H1 (cell line): ENCODE measurements around the gene ARSK. TPM values are rescaled to one million over a fixed set of nuclear protein-coding genes. Genes with fewer than 3 reads are reported as not detected.

Experiments used
- CTCF ChIA-PET: fragments of 300-600 bp; sonication (Branson Sonifier 250); formaldehyde crosslinking; loops from one replicate; lab custom pipeline; 2021; ENCODE audit not compliant: partially characterized antibody; lab: Charles Lee
- POLR2A ChIA-PET: fragments of 300-600 bp; sonication (Branson Sonifier 250); formaldehyde crosslinking; loops from one replicate; lab custom pipeline; 2021; ENCODE audit warnings: inconsistent platforms; ENCODE audit not compliant: partially characterized antibody; lab: Charles Lee
- DNase-seq, 2 experiments: peaks; one replicate each; pipeline versions ENCODE4 v3.0.0 to v3.0.0-alpha.2; 2010 to 2022; ENCODE audit warnings: low spot score in 2 of 2, low read depth in 1 of 2, mixed read lengths in 1 of 2
- FAIRE-seq: peaks from 2 replicates; lab custom pipeline; 2011; peaks lifted over from hg19 to GRCh38; lab: Jason Lieb, UNC
- H2AFZ ChIP-seq: 2 replicates; pipeline ENCODE4 v1.8.1; 2012; ENCODE audit warnings: low read length, inconsistent platforms
- H2AK5ac ChIP-seq: 2 replicates; pipeline ENCODE4 v1.6.1; 2013; ENCODE audit warnings: low read depth, low read length
- H2BK120ac ChIP-seq: replicated peaks from 2 replicates; pipeline ENCODE3; 2013; ENCODE audit warnings: low read depth, low read length, inconsistent platforms
- H2BK12ac ChIP-seq: 2 replicates; pipeline ENCODE4 v1.6.1; 2013; ENCODE audit warnings: low read depth, low read length
- H2BK15ac ChIP-seq: 2 replicates; pipeline ENCODE4 v1.6.1; 2013; ENCODE audit warnings: low read length
- H2BK20ac ChIP-seq: 2 replicates; pipeline ENCODE4 v1.6.1; 2013; ENCODE audit warnings: low read length
- H2BK5ac ChIP-seq: 2 replicates; pipeline ENCODE4 v1.6.1; 2013; ENCODE audit warnings: low read depth, low read length
- H3K14ac ChIP-seq: 2 replicates; pipeline ENCODE4 v1.6.1; 2013; ENCODE audit warnings: inconsistent platforms; ENCODE audit not compliant: insufficient read length
- H3K18ac ChIP-seq: 2 replicates; pipeline ENCODE4 v1.6.1; 2013; ENCODE audit warnings: low read length; ENCODE audit errors: extremely low read depth
- H3K23ac ChIP-seq: 2 replicates; pipeline ENCODE4 v1.6.1; 2013; ENCODE audit warnings: inconsistent platforms; ENCODE audit not compliant: insufficient read length
- H3K23me2 ChIP-seq: 2 replicates; pipeline ENCODE4 v1.6.1; 2013; ENCODE audit warnings: low read depth, low read length
- H3K27ac ChIP-seq: 2 replicates; pipeline ENCODE4 v1.6.1; 2011; ENCODE audit warnings: low read depth, low read length, inconsistent platforms
- H3K27me3 ChIP-seq, 4 experiments: replicated peaks in 1 of 4; 1 replicate in 1 of 4; 2 replicates in 3 of 4; pipeline versions ENCODE4 v1.6.1 to v1.8.1; 2011 to 2013; ENCODE audit warnings: low read length in 3 of 4, mild to moderate bottlenecking in 3 of 4, inconsistent platforms in 2 of 4, mixed read lengths in 2 of 4, moderate library complexity in 1 of 4; ENCODE audit not compliant: control insufficient read depth in 3 of 4, insufficient read depth in 3 of 4; ENCODE audit errors: extremely low read depth in 1 of 4
- H3K36me3 ChIP-seq, 4 experiments: 2 replicates each; pipeline versions ENCODE4 v1.6.1 to v1.8.1; 2011 to 2013; ENCODE audit warnings: mild to moderate bottlenecking in 4 of 4, low read length in 3 of 4, moderate library complexity in 2 of 4, control low read depth in 1 of 4, inconsistent platforms in 1 of 4; ENCODE audit not compliant: insufficient read depth in 4 of 4, control insufficient read depth in 2 of 4
- H3K4ac ChIP-seq: replicated peaks from 2 replicates; pipeline ENCODE3; 2013; ENCODE audit warnings: low read length, low read depth, mixed read lengths, inconsistent platforms; ENCODE audit not compliant: insufficient read length
- H3K4me1 ChIP-seq, 4 experiments: replicated peaks in 1 of 4; 1 replicate in 1 of 4; 2 replicates in 3 of 4; pipeline versions ENCODE4 v1.6.1 to v1.8.1; 2011 to 2013; ENCODE audit warnings: low read length in 3 of 4, inconsistent platforms in 2 of 4, mixed read lengths in 1 of 4; ENCODE audit not compliant: insufficient read depth in 4 of 4, control insufficient read depth in 3 of 4
- H3K4me2 ChIP-seq, 2 experiments: 2 replicates each; pipeline versions ENCODE4 v1.6.1 to v1.8.1; 2011 to 2013; ENCODE audit warnings: low read depth in 2 of 2, low read length in 2 of 2, control low read depth in 1 of 2, inconsistent platforms in 1 of 2, mild to moderate bottlenecking in 1 of 2; ENCODE audit not compliant: insufficient read depth in 1 of 2
- H3K4me3 ChIP-seq, 4 experiments: fragments of 200-600, 300-600 bp in 1 of 4; sonication (generic), shearing (Covaris generic), sonication (Bioruptor Twin) in 1 of 4; 2 replicates each; pipeline versions ENCODE4 v1.5.1 to v1.8.1; 2011 to 2016; ENCODE audit warnings: low read length in 4 of 4, low read depth in 3 of 4, control low read depth in 2 of 4, inconsistent platforms in 2 of 4, mild to moderate bottlenecking in 2 of 4, mixed read lengths in 1 of 4, moderate library complexity in 1 of 4; ENCODE audit not compliant: insufficient read depth in 2 of 4; ENCODE audit errors: extremely low read depth in 1 of 4
- H3K56ac ChIP-seq: replicated peaks from 2 replicates; pipeline ENCODE3; 2013; ENCODE audit warnings: low read depth, mild to moderate bottlenecking, mixed read lengths, low read length, inconsistent platforms; ENCODE audit not compliant: insufficient read length
- H3K79me1 ChIP-seq: 2 replicates; pipeline ENCODE4 v1.6.1; 2013; ENCODE audit warnings: low read depth, low read length, control low read depth
- H3K79me2 ChIP-seq, 2 experiments: 2 replicates each; pipeline versions ENCODE4 v1.6.1 to v1.8.1; 2012 to 2013; ENCODE audit warnings: low read length in 2 of 2, mild to moderate bottlenecking in 2 of 2, inconsistent platforms in 1 of 2; ENCODE audit not compliant: insufficient read depth in 2 of 2, control insufficient read depth in 1 of 2
- H3K9ac ChIP-seq, 4 experiments: replicated peaks in 1 of 4; 1 replicate in 1 of 4; 2 replicates in 3 of 4; pipeline versions ENCODE4 v1.6.1 to v1.8.1; 2011 to 2013; ENCODE audit warnings: low read depth in 3 of 4, low read length in 3 of 4, control low read depth in 2 of 4, mild to moderate bottlenecking in 2 of 4, moderate library complexity in 2 of 4, inconsistent platforms in 1 of 4; ENCODE audit errors: extremely low read depth in 1 of 4
- H3K9me3 ChIP-seq, 2 experiments: 2 replicates each; pipeline versions ENCODE4 v1.6.1 to v1.8.1; 2012 to 2013; ENCODE audit warnings: mild to moderate bottlenecking in 2 of 2, moderate library complexity in 2 of 2, control low read depth in 1 of 2, inconsistent platforms in 1 of 2, low read depth in 1 of 2, low read length in 1 of 2, mixed read lengths in 1 of 2; ENCODE audit not compliant: insufficient read depth in 2 of 2
- H4K20me1 ChIP-seq, 2 experiments: replicated peaks in 1 of 2; 2 replicates each; pipeline versions ENCODE3 to v1.8.1; 2011 to 2013; ENCODE audit warnings: inconsistent platforms in 2 of 2, low read length in 2 of 2, mild to moderate bottlenecking in 1 of 2; ENCODE audit not compliant: insufficient read depth in 2 of 2, control insufficient read depth in 1 of 2
- H4K5ac ChIP-seq: 2 replicates; pipeline ENCODE4 v1.6.1; 2013; ENCODE audit warnings: low read length, low read depth, mixed read lengths, inconsistent platforms; ENCODE audit not compliant: insufficient read length
- H4K8ac ChIP-seq: 2 replicates; pipeline ENCODE4 v1.8.0; 2013; ENCODE audit warnings: mild to moderate bottlenecking, moderate library complexity, low read length, inconsistent platforms; ENCODE audit not compliant: insufficient read depth; ENCODE audit errors: extremely low read depth
- H4K91ac ChIP-seq: replicated peaks from 2 replicates; pipeline ENCODE3; 2013; ENCODE audit warnings: low read length, mixed read lengths, inconsistent platforms; ENCODE audit not compliant: insufficient read length
- EP300 ChIP-seq, 2 experiments: IDR thresholded peaks; 1 replicate in 1 of 2; 2 replicates in 1 of 2; pipeline ENCODE4 v1.6.1; 2011 to 2012; ENCODE audit warnings: low read depth in 2 of 2, low read length in 2 of 2, mild to moderate bottlenecking in 2 of 2, borderline replicate concordance in 1 of 2, inconsistent platforms in 1 of 2, moderate library complexity in 1 of 2
- EZH2 ChIP-seq: fragments of 200-600 bp; sonication (generic); IDR thresholded peaks from 2 replicates; pipeline ENCODE4 v1.7.1; 2012; ENCODE audit warnings: low read depth, mild to moderate bottlenecking, moderate library complexity, low read length, inconsistent platforms; ENCODE audit not compliant: severe bottlenecking
- GABPA ChIP-seq: IDR thresholded peaks from 2 replicates; pipeline ENCODE4 v1.6.1; 2011; ENCODE audit warnings: mild to moderate bottlenecking, low read length, moderate library complexity, borderline replicate concordance; ENCODE audit not compliant: insufficient read depth
- JUN ChIP-seq: IDR thresholded peaks from 2 replicates; pipeline ENCODE4 v1.6.1; 2011; ENCODE audit warnings: low read depth, mild to moderate bottlenecking, improper control_type of control experiment, low read length
- KDM5A ChIP-seq: fragments of 200-600 bp; IDR thresholded peaks from 2 replicates; pipeline ENCODE4 v1.7.1; 2012; ENCODE audit warnings: mild to moderate bottlenecking, low read length, inconsistent platforms, mixed read lengths
- RFX5 ChIP-seq: IDR thresholded peaks from 2 replicates; pipeline ENCODE4 v1.6.1; 2011; ENCODE audit warnings: low read depth, low read length, improper control_type of control experiment, borderline replicate concordance
- WGBS, 2 experiments: shearing (Covaris generic) in 1 of 2; methylation state at CpG; one replicate each; pipeline versions ENCODE4 v1.1.6 to v1.1.7; 2013 to 2015; ENCODE audit warnings: low lambda C conversion rate in 2 of 2, mixed read lengths in 2 of 2, inconsistent platforms in 1 of 2, low coverage in 1 of 2, missing lambda C conversion rate in 1 of 2; ENCODE audit not compliant: insufficient replicate concordance in 2 of 2, insufficient coverage in 1 of 2, insufficient read length in 1 of 2; ENCODE audit errors: extremely low coverage in 1 of 2, missing lambda C conversion rate in 1 of 2; 5-methylcytosine and 5-hydroxymethylcytosine counted together
- polyA plus RNA-seq, 7 experiments: library from polyadenylated mRNA; depleted of rRNA in 3 of 7; stranded (reverse) in 5 of 7; unstranded in 2 of 7; fragments of >200 nt in 5 of 7; fragments of 200-250 nt in 2 of 7; gene quantifications; 1 replicate in 5 of 7; 2 replicates in 1 of 7; 4 replicates in 1 of 7; pipeline versions ENCODE4 v1.2.1 to v1.2.3, GENCODE V29; 2011 to 2013; ENCODE audit warnings: missing spikeins in 2 of 7, mixed read lengths in 2 of 7
- total RNA-seq: library from RNA; stranded (reverse); fragmentation: NEBNext Ultra II Directional; extraction: Animal tissue kit (Norgen Biotek cat#: 25700); gene quantifications from 2 replicates; pipeline ENCODE4 v1.2.1, GENCODE V29; 2021

Gene ARSK
- total and polyA plus RNA-seq, 2 of the 8 experiments (the other 6 are each of a cell fraction or from before 2014, with no cell fraction given): 8.4 to 14.1 TPM

- TF ChIP-seq EZH2 (no peak), RFX5 (no peak), JUN (no peak), GABPA (no peak), KDM5A (no peak), EP300 (IDR thresholded peaks at IDR 0.05; ENCODE audit: borderline replicate concordance in 1 of 2, low read depth in 2 of 2, low read length in 2 of 2) (no peak)
- H2BK15ac ChIP-seq: no peak overlapping the region
- H4K5ac ChIP-seq: no peak overlapping the region
Observed at GRCh38 chr5:95562282-95562681, 7.4 kb downstream of the ARSK start.

More at GRCh38 chr5:95562282-95562681, 7.4 kb downstream of the ARSK start:
- 80% methylated on average over 1 of the region's 1 CpG; no CpG with 5 or more reads in 1 of the 2 experiments for WGBS, 2 experiments
- H3K14ac ChIP-seq: no peak overlapping the region
- H3K23me2 ChIP-seq: no peaks in the 10 kb centered on the region
- POLR2A ChIA-PET: no interaction called here
- no peaks in the 10 kb centered on the region for H3K27me3 ChIP-seq
- H3K27ac ChIP-seq: no peak overlapping the region
- no peak overlapping the region for H2BK5ac ChIP-seq
- H3K4me1 ChIP-seq: no peaks in the 10 kb centered on the region
- no peak overlapping the region for H3K56ac ChIP-seq
- peaks cover 0 to 13% of the 10 kb centered on the region in 2 experiments; a peak in 2 of 4 replicates for H3K79me2 ChIP-seq
- peaks cover 0 to under 1% of the 10 kb centered on the region in 2 experiments for H4K20me1 ChIP-seq
- H3K36me3 ChIP-seq: peaks cover 0 to 3% (median 0%) of the 10 kb centered on the region in 4 experiments; a peak in 1 of 8 replicates
- no peak overlapping the region for H2AK5ac ChIP-seq
- H2BK120ac ChIP-seq: no peak overlapping the region
- DNase-seq (no peak), FAIRE-seq (no peak)
- H4K8ac ChIP-seq: no peak overlapping the region
- no peaks in the 10 kb centered on the region for H3K9me3 ChIP-seq
- H4K91ac ChIP-seq: no peak overlapping the region
- H3K4me2 ChIP-seq: no peak overlapping the region
- no peaks in the 10 kb centered on the region; the same call in 1 of the 2 replicates for H3K79me1 ChIP-seq
- no peak overlapping the region for H3K18ac ChIP-seq
- H3K4me3 ChIP-seq: no peak overlapping the region
- H3K4ac ChIP-seq: no peak overlapping the region
- no peak overlapping the region for H2BK20ac ChIP-seq
- H3K9ac ChIP-seq: no peak overlapping the region
- no peak overlapping the region for H2AFZ ChIP-seq
- no peak overlapping the region for H2BK12ac ChIP-seq
- H3K23ac ChIP-seq: no peak overlapping the region
- CTCF ChIA-PET: no interaction called here
